SK-N-SH (cell line): ENCODE data around the gene UNC13B. TPM values are rescaled to one million over a fixed set of nuclear protein-coding genes. Genes with fewer than 3 reads are reported as not detected.

Experiments used
- CTCF ChIA-PET: fragments of 300-600, 350-600 bp; formaldehyde crosslinking; extraction: SDS; loops from one replicate; lab custom pipeline; 2021; lab: Yijun Ruan, JAX
- POLR2A ChIA-PET: fragments of 350-600 bp; sonication (Branson Sonifier 250); formaldehyde crosslinking; extraction: SDS; loops from one replicate; lab custom pipeline; 2020; ENCODE audit warnings: antibody characterized with exemption, inconsistent platforms; lab: Yijun Ruan, JAX
- DNase-seq: peaks from one replicate; pipeline ENCODE4 v3.0.0; 2012
- H2AFZ ChIP-seq: fragments of 200-600 bp; sonication (generic); 2 replicates; pipeline ENCODE4 v1.8.1; 2016; ENCODE audit warnings: antibody characterized with exemption, mild to moderate bottlenecking, low read depth
- H3F3A ChIP-seq: fragments of 200-600 bp; sonication (generic); replicated peaks from 2 replicates; pipeline ENCODE3; 2016; ENCODE audit warnings: antibody characterized with exemption, mild to moderate bottlenecking; ENCODE audit not compliant: insufficient read depth
- H3K27ac ChIP-seq, 2 experiments: fragments of 200-500 bp in 1 of 2; fragments of 200-600 bp in 1 of 2; sonication (Bioruptor generic) in 1 of 2; sonication (generic), shearing (Covaris generic) in 1 of 2; 2 replicates each; pipeline versions ENCODE4 v1.5.1 to v1.6.1; 2014 to 2016; ENCODE audit warnings: low read depth in 2 of 2, inconsistent platforms in 1 of 2, low read length in 1 of 2, mild to moderate bottlenecking in 1 of 2, mixed read lengths in 1 of 2
- H3K27me3 ChIP-seq: fragments of 200-600 bp; sonication (generic), shearing (Covaris generic); 2 replicates; pipeline ENCODE4 v1.6.1; 2016; ENCODE audit warnings: mixed run types; ENCODE audit not compliant: insufficient read depth
- H3K36me3 ChIP-seq, 2 experiments: fragments of 200-500 bp in 1 of 2; fragments of 200-600 bp in 1 of 2; sonication (Bioruptor generic) in 1 of 2; sonication (generic) in 1 of 2; replicated peaks in 1 of 2; 2 replicates each; pipeline versions ENCODE3 to v1.5.1; 2014 to 2016; ENCODE audit warnings: low read length in 1 of 2, mild to moderate bottlenecking in 1 of 2; ENCODE audit not compliant: insufficient read depth in 2 of 2, control insufficient read depth in 1 of 2
- H3K4me1 ChIP-seq, 2 experiments: fragments of 200-500 bp in 1 of 2; fragments of 200-600 bp in 1 of 2; sonication (Bioruptor generic) in 1 of 2; sonication (generic), shearing (Covaris generic) in 1 of 2; 2 replicates each; pipeline versions ENCODE4 v1.5.1 to v1.6.1; 2014 to 2016; ENCODE audit warnings: low read depth in 1 of 2, low read length in 1 of 2, mixed run types in 1 of 2; ENCODE audit not compliant: insufficient read depth in 2 of 2, control insufficient read depth in 1 of 2
- H3K4me2 ChIP-seq: fragments of 200-600 bp; sonication (generic), shearing (Covaris generic); 2 replicates; pipeline ENCODE4 v1.6.1; 2017; ENCODE audit warnings: mixed run types
- H3K4me3 ChIP-seq, 2 experiments: fragments of 200-500 bp in 1 of 2; fragments of 200-600 bp in 1 of 2; sonication (Bioruptor generic) in 1 of 2; sonication (generic), shearing (Covaris generic) in 1 of 2; 2 replicates each; pipeline versions ENCODE4 v1.5.1 to v1.8.1; 2014 to 2016; ENCODE audit warnings: low read depth in 2 of 2, inconsistent platforms in 1 of 2, low read length in 1 of 2, mild to moderate bottlenecking in 1 of 2, mixed read lengths in 1 of 2, moderate library complexity in 1 of 2
- H3K79me2 ChIP-seq: fragments of 200-600 bp; sonication (generic); 2 replicates; pipeline ENCODE4 v1.8.1; 2017; ENCODE audit warnings: mild to moderate bottlenecking; ENCODE audit not compliant: insufficient read depth
- H3K9ac ChIP-seq: fragments of 200-600 bp; sonication (generic); 2 replicates; pipeline ENCODE4 v1.6.1; 2017; ENCODE audit warnings: mixed run types
- H3K9me2 ChIP-seq: fragments of 200-600 bp; sonication (generic); 2 replicates; pipeline ENCODE4 v1.6.1; 2017; ENCODE audit warnings: mixed run types
- H3K9me3 ChIP-seq: fragments of 200-600 bp; sonication (generic); 2 replicates; pipeline ENCODE4 v1.6.1; 2017; ENCODE audit warnings: mixed run types, mild to moderate bottlenecking, moderate library complexity
- H4K20me1 ChIP-seq: fragments of 200-600 bp; sonication (generic); 2 replicates; pipeline ENCODE4 v1.6.1; 2017; ENCODE audit warnings: mild to moderate bottlenecking, mixed run types; ENCODE audit not compliant: insufficient read depth
- CHD2 ChIP-seq: fragments of 150-350 bp; IDR thresholded peaks from 2 replicates; pipeline ENCODE4 v1.6.1; 2018; ENCODE audit warnings: low read length; ENCODE audit not compliant: partially characterized antibody
- ELF1 ChIP-seq: IDR thresholded peaks from 2 replicates; pipeline ENCODE4 v1.4.0; 2012
- FOSL2 ChIP-seq: IDR thresholded peaks from 2 replicates; pipeline ENCODE4 v1.4.0; 2012; ENCODE audit warnings: low read depth, mild to moderate bottlenecking, moderate library complexity, borderline replicate concordance
- GABPA ChIP-seq: IDR thresholded peaks from 2 replicates; pipeline ENCODE4 v1.4.0; 2012; ENCODE audit warnings: low read depth, mild to moderate bottlenecking
- JUND ChIP-seq: IDR thresholded peaks from 2 replicates; pipeline ENCODE4 v1.4.0; 2012
- MAX ChIP-seq: IDR thresholded peaks from 2 replicates; pipeline ENCODE4 v1.4.0; 2012; ENCODE audit warnings: low read depth
- MEF2A ChIP-seq: IDR thresholded peaks from 2 replicates; pipeline ENCODE4 v1.4.0; 2012; ENCODE audit warnings: low read depth, borderline replicate concordance
- MXI1 ChIP-seq: IDR thresholded peaks from 2 replicates; pipeline ENCODE4 v1.6.1; 2012; ENCODE audit warnings: mild to moderate bottlenecking, low read depth, low read length, improper control_type of control experiment
- POLR2AphosphoS5 ChIP-seq: IDR thresholded peaks from 2 replicates; pipeline ENCODE4 v1.6.1; 2012; ENCODE audit warnings: low read depth, low read length
- RAD21 ChIP-seq: IDR thresholded peaks from 2 replicates; pipeline ENCODE4 v1.6.1; 2012; ENCODE audit warnings: mild to moderate bottlenecking, low read length
- RCOR1 ChIP-seq: fragments of 150-350 bp; IDR thresholded peaks from 2 replicates; pipeline ENCODE4 v1.6.1; 2017; ENCODE audit warnings: antibody characterized with exemption, low read length
- RFX5 ChIP-seq: IDR thresholded peaks from 2 replicates; pipeline ENCODE4 v1.6.1; 2012; ENCODE audit warnings: mild to moderate bottlenecking, improper control_type of control experiment, low read length
- SIN3A ChIP-seq: IDR thresholded peaks from 2 replicates; pipeline ENCODE4 v1.6.1; 2012; ENCODE audit warnings: low read depth, mild to moderate bottlenecking, low read length, moderate library complexity, borderline replicate concordance
- TAF1 ChIP-seq: IDR thresholded peaks from 2 replicates; pipeline ENCODE4 v1.6.1; 2012; ENCODE audit warnings: low read depth, mild to moderate bottlenecking, low read length, moderate library complexity, borderline replicate concordance
- TCF12 ChIP-seq: IDR thresholded peaks from 2 replicates; pipeline ENCODE4 v1.4.0; 2012
- YY1 ChIP-seq: IDR thresholded peaks from 2 replicates; pipeline ENCODE4 v1.4.0; 2012; ENCODE audit warnings: low read depth, mild to moderate bottlenecking
- WGBS: methylation state at CpG from one replicate; pipeline ENCODE4 v1.1.6; 2017; ENCODE audit warnings: low lambda C conversion rate; 5-methylcytosine and 5-hydroxymethylcytosine counted together
- polyA plus RNA-seq, 3 experiments: library from polyadenylated mRNA; depleted of rRNA; stranded (reverse); fragments of >200 nt; gene quantifications; 2 replicates each; pipeline ENCODE4 v1.2.3, GENCODE V29; 2012
- TF ChIP-seq, protein P1 (sequence below): IDR thresholded peaks from 2 replicates; pipeline ENCODE4 v1.4.0; 2012; ENCODE audit warnings: low read depth, borderline replicate concordance
- TF ChIP-seq, protein P2 (sequence below): fragments of 150-350 bp; IDR thresholded peaks from 2 replicates; pipeline ENCODE4 v1.6.1; 2017; ENCODE audit warnings: antibody characterized with exemption, low read length, low read depth, borderline replicate concordance

The UNC13B gene
- polyA plus RNA-seq, 1 of the 3 experiments (the other 2 are of a cell fraction) = 8.1 TPM

GRCh38 chr9:35115680-35116538 is 45.9 kb upstream of the UNC13B start, which contains the start of gene ATOSB:
ATOSB (minus strand) TSS chr9:35115862; CDS start chr9:35108274, 7,588 bp downstream.
- TF ChIP-seq ELF1 = no peak
- no peak for TF ChIP-seq TCF12
- TF ChIP-seq CHD2 = peak; percentile 39
- TF ChIP-seq RFX5 = peak; percentile 17; the same call in 1 of the 2 replicates
- peak; percentile 68 for TF ChIP-seq POLR2AphosphoS5
- TF ChIP-seq JUND = no peak
- TF ChIP-seq MXI1 = peak; percentile 98
- TF ChIP-seq, protein P1, sequence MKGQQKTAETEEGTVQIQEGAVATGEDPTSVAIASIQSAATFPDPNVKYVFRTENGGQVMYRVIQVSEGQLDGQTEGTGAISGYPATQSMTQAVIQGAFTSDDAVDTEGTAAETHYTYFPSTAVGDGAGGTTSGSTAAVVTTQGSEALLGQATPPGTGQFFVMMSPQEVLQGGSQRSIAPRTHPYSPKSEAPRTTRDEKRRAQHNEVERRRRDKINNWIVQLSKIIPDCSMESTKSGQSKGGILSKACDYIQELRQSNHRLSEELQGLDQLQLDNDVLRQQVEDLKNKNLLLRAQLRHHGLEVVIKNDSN = peak; percentile 75; the same call in 1 of the 2 replicates
- no peak for TF ChIP-seq RCOR1
- peak; percentile 61; the same call in 1 of the 2 replicates for TF ChIP-seq SIN3A
- TF ChIP-seq MEF2A = no peak
- TF ChIP-seq TAF1 = peak; percentile 40; the same call in 1 of the 2 replicates
- TF ChIP-seq, protein P2, sequence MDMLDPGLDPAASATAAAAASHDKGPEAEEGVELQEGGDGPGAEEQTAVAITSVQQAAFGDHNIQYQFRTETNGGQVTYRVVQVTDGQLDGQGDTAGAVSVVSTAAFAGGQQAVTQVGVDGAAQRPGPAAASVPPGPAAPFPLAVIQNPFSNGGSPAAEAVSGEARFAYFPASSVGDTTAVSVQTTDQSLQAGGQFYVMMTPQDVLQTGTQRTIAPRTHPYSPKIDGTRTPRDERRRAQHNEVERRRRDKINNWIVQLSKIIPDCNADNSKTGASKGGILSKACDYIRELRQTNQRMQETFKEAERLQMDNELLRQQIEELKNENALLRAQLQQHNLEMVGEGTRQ = peak; percentile 45; the same call in 1 of the 2 replicates
- peak; percentile 95 for TF ChIP-seq MAX
- TF ChIP-seq, all 33 proteins: peak for 9

DNA sequence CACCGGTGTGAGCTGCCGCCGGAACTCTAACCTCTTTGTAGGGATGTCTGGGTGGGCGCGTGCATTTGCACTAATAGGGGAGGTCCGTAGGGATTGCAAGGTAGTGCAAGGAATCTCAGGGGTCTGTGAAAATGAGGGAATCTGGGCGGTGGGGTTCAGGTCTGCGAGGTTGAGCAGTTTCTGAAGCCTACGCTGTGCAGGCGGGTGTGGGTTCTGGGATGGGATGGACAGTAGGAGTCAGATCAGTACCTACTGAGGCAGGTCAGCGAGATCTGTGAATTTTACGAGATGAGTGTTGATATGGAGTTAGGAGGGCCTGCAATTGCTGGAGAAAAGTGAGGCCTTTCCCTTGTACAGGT is 45.3 kb upstream of the UNC13B start:
- H2AFZ ChIP-seq = peak overlapping the region; percentile 92
- H3K4me1 ChIP-seq = peaks cover 26 to 33% of the 10 kb centered on the region in 2 experiments
- ChIA-PET POLR2A (interaction anchor here (0.7 kb wide), 1 partner anchor 14 kb away, joined by 4 read pairs; the partner anchor contains the start of gene STOML2), CTCF (interaction anchor here (0.6 to 3.6 kb wide), 27 partner anchors 9 to 439 kb away, joined by 3 to 55 read pairs (median 6); partner anchors contain the start of genes FANCG, STOML2 and UNC13B)
- 5% methylated on average over 12 of the region's 12 CpGs for WGBS
- peak overlapping the region in 1 of 2 experiments; percentile 97; a peak in 2 of 4 replicates for H3K27ac ChIP-seq
- no peaks in the 10 kb centered on the region for H3K9me2 ChIP-seq
- no peaks in the 10 kb centered on the region for H3K9me3 ChIP-seq
- no peaks in the 10 kb centered on the region for H4K20me1 ChIP-seq
- peaks cover 42% of the 10 kb centered on the region for H3F3A ChIP-seq
- TF ChIP-seq FOSL2 = no peak
- TF ChIP-seq MEF2A = no peak
- no peak for TF ChIP-seq YY1
- no peak for TF ChIP-seq GABPA
- TF ChIP-seq RAD21 = no peak
- TF ChIP-seq, protein P1 = no peak
- TF ChIP-seq, all 33 proteins: peak for 0
- peak overlapping the region; percentile 93 for H3K9ac ChIP-seq
- H3K27me3 ChIP-seq = no peaks in the 10 kb centered on the region
- DNase-seq = no peak
- peaks cover 29% of the 10 kb centered on the region for H3K79me2 ChIP-seq
- H3K36me3 ChIP-seq = peaks cover 0 to 5% of the 10 kb centered on the region in 2 experiments
- H3K4me3 ChIP-seq = peak overlapping the region; percentile 76 to 85
- peak overlapping the region; percentile 99 for H3K4me2 ChIP-seq

More at GRCh38 chr9:35115680-35116538, 45.9 kb upstream of the UNC13B start, which contains the start of gene ATOSB:
- peak within 1 kb of the TSS; percentile 76 to 85 for H3K4me3 ChIP-seq
- H2AFZ ChIP-seq = peak within 1 kb of the TSS; percentile 92
- 1% methylated on average over 46 of the region's 54 CpGs for WGBS
- H3K4me1 ChIP-seq = peaks cover 26 to 34% of the 10 kb centered on the region in 2 experiments
- H3F3A ChIP-seq = peaks cover 42% of the 10 kb centered on the region
- H3K9ac ChIP-seq = peak within 1 kb of the TSS; percentile 93
- H3K79me2 ChIP-seq = peaks cover 32% of the 10 kb centered on the region
- ChIA-PET POLR2A (interaction anchor here (0.6 to 3.2 kb wide), 3 partner anchors 12 to 374 kb away, joined by 3 to 35 read pairs (median 3); partner anchors contain the start of genes FANCG, RUSC2 and STOML2), CTCF (interaction anchor here (0.8 to 3.6 kb wide), 20 partner anchors 9 to 440 kb away, joined by 3 to 55 read pairs (median 7); partner anchors contain the start of genes FANCG, PIGO, STOML2 and UNC13B)
- H4K20me1 ChIP-seq = no peaks in the 10 kb centered on the region
- peak within 1 kb of the TSS; percentile 97 to 98 for H3K27ac ChIP-seq
- H3K27me3 ChIP-seq = no peaks in the 10 kb centered on the region
- H3K36me3 ChIP-seq = peaks cover 0 to 5% of the 10 kb centered on the region in 2 experiments
- peak within 1 kb of the TSS; percentile 99 for H3K4me2 ChIP-seq
- peak; percentile 90 for DNase-seq
- H3K9me3 ChIP-seq = no peaks in the 10 kb centered on the region
- H3K9me2 ChIP-seq = no peaks in the 10 kb centered on the region
